CD14-positive monocyte (primary cell): ENCODE data around the gene BCO1. TPM values are rescaled to one million over a fixed set of nuclear protein-coding genes. Genes with fewer than 3 reads are reported as not detected.

Experiments used
- DNase-seq, 3 donors: peaks; one replicate each; pipeline ENCODE4 v3.0.0-alpha.2; 2011 to 2022
- H2AFZ ChIP-seq: 2 replicates; pipeline ENCODE4 v1.6.0; 2012; ENCODE audit warnings: mild to moderate bottlenecking, low read depth, low read length, inconsistent platforms; ENCODE audit not compliant: insufficient read depth, poor library complexity, severe bottlenecking
- H3K27ac ChIP-seq, 2 donors: 1 replicate in 1 of 2; 2 replicates in 1 of 2; pipeline ENCODE4 v1.5.1; 2012 to 2013; ENCODE audit warnings: low read length in 2 of 2, control low read depth in 1 of 2, inconsistent platforms in 1 of 2, low read depth in 1 of 2, mild to moderate bottlenecking in 1 of 2
- H3K27me3 ChIP-seq, 2 donors: one replicate each; pipeline versions ENCODE4 v1.6.0 to v1.6.1; 2011 to 2013; ENCODE audit warnings: low read length in 2 of 2; ENCODE audit not compliant: control insufficient read depth in 2 of 2, insufficient read depth in 2 of 2
- H3K36me3 ChIP-seq, 2 donors: replicated peaks in 1 of 2; 1 replicate in 1 of 2; 2 replicates in 1 of 2; pipeline versions ENCODE4 v1.5.1 to v1.6.1; 2012 to 2013; ENCODE audit warnings: low read length in 2 of 2, control low read depth in 1 of 2, inconsistent platforms in 1 of 2, mild to moderate bottlenecking in 1 of 2; ENCODE audit not compliant: insufficient read depth in 2 of 2, control insufficient read depth in 1 of 2
- H3K4me1 ChIP-seq, 2 donors: 1 replicate in 1 of 2; 2 replicates in 1 of 2; pipeline versions ENCODE4 v1.5.1 to v1.6.1; 2012 to 2013; ENCODE audit warnings: low read length in 2 of 2, control low read depth in 1 of 2, inconsistent platforms in 1 of 2, mild to moderate bottlenecking in 1 of 2, moderate library complexity in 1 of 2; ENCODE audit not compliant: insufficient read depth in 2 of 2, control insufficient read depth in 1 of 2
- H3K4me2 ChIP-seq: replicated peaks from 2 replicates; pipeline ENCODE3; 2012; ENCODE audit warnings: low read length, moderate library complexity, mild to moderate bottlenecking; ENCODE audit not compliant: poor library complexity, severe bottlenecking; ENCODE audit errors: extremely low read depth
- H3K4me3 ChIP-seq, 3 experiments: fragments of 200-600 bp in 1 of 3; sonication (generic) in 1 of 3; replicated peaks in 1 of 3; 1 replicate in 2 of 3; 2 replicates in 1 of 3; pipeline ENCODE4 v1.5.1; 2011 to 2013; ENCODE audit warnings: low read length in 3 of 3, mild to moderate bottlenecking in 3 of 3, control low read depth in 2 of 3, low read depth in 2 of 3, inconsistent platforms in 1 of 3, moderate library complexity in 1 of 3
- H3K79me2 ChIP-seq: 2 replicates; pipeline ENCODE4 v1.6.0; 2012; ENCODE audit warnings: mild to moderate bottlenecking, control low read depth, inconsistent platforms, low read length, moderate library complexity; ENCODE audit not compliant: insufficient read depth
- H3K9ac ChIP-seq: 2 replicates; pipeline ENCODE4 v1.6.0; 2017; ENCODE audit warnings: low read length, mild to moderate bottlenecking; ENCODE audit not compliant: insufficient read depth, poor library complexity, severe bottlenecking
- H3K9me3 ChIP-seq, 2 donors: replicated peaks in 1 of 2; 1 replicate in 1 of 2; 2 replicates in 1 of 2; pipeline versions ENCODE4 v1.5.1 to v1.6.1; 2012 to 2013; ENCODE audit warnings: low read length in 2 of 2, control low read depth in 1 of 2; ENCODE audit not compliant: control insufficient read depth in 1 of 2, insufficient read depth in 1 of 2
- H4K20me1 ChIP-seq: 2 replicates; pipeline ENCODE4 v1.6.0; 2012; ENCODE audit warnings: mild to moderate bottlenecking, low read length, control low read depth, moderate library complexity; ENCODE audit not compliant: insufficient read depth
- H3K27ac Mint-ChIP-seq, 7 donors: one replicate each; pipeline ENCODE4 v1.8.0; 2020; ENCODE audit warnings: mild to moderate bottlenecking in 7 of 7, mixed read lengths in 7 of 7, moderate library complexity in 6 of 7, inconsistent platforms in 2 of 7
- H3K27me3 Mint-ChIP-seq, 3 donors: one replicate each; pipeline ENCODE4 v1.8.0; 2021 to 2022; ENCODE audit warnings: low read depth in 3 of 3, mild to moderate bottlenecking in 3 of 3, mixed read lengths in 3 of 3, moderate library complexity in 3 of 3, inconsistent platforms in 1 of 3
- H3K36me3 Mint-ChIP-seq, 2 donors: one replicate each; pipeline ENCODE4 v1.8.0; 2020; ENCODE audit warnings: mixed read lengths in 2 of 2, inconsistent platforms in 1 of 2, mild to moderate bottlenecking in 1 of 2
- H3K4me1 Mint-ChIP-seq: one replicate; pipeline ENCODE4 v1.8.0; 2020; ENCODE audit warnings: mild to moderate bottlenecking, mixed read lengths
- H3K4me3 Mint-ChIP-seq, 2 donors: one replicate each; pipeline ENCODE4 v1.8.0; 2020; ENCODE audit warnings: mild to moderate bottlenecking in 2 of 2, mixed read lengths in 2 of 2, moderate library complexity in 1 of 2
- H3K9me3 Mint-ChIP-seq, 7 donors: one replicate each; pipeline ENCODE4 v1.8.0; 2020 to 2022; ENCODE audit warnings: mixed read lengths in 7 of 7, mild to moderate bottlenecking in 6 of 7, moderate library complexity in 6 of 7, inconsistent platforms in 2 of 7
- CTCF ChIP-seq: fragments of 200-600 bp; IDR thresholded peaks from one replicate; pipeline ENCODE4 v1.8.0; 2022; ENCODE audit warnings: antibody characterized with exemption, mild to moderate bottlenecking
- WGBS: methylation state at CpG from one replicate; pipeline ENCODE4 v1.1.5; 2013; ENCODE audit warnings: missing lambda C conversion rate; ENCODE audit not compliant: insufficient coverage; 5-methylcytosine and 5-hydroxymethylcytosine counted together
- intact Hi-C, 2 donors: fragments of 100-400 bp; cut with micrococcal nuclease; formaldehyde crosslinking; loops; one replicate each; pipeline versions ENCODE4 v1.15.0 to v1.15.1; 2023
- polyA plus RNA-seq, 3 donors: library from polyadenylated mRNA; depleted of rRNA in 1 of 3; unstranded in 2 of 3; stranded (reverse) in 1 of 3; fragments of 300-500 nt in 2 of 3; fragments of >200 nt in 1 of 3; fragmentation: Illumina TruSeq in 2 of 3; gene quantifications; 1 replicate in 2 of 3; 2 replicates in 1 of 3; pipeline ENCODE4 v1.2.3, GENCODE V29; 2012 to 2021

BCO1 gene
- polyA plus RNA-seq, 3 donors: not detected

DNA sequence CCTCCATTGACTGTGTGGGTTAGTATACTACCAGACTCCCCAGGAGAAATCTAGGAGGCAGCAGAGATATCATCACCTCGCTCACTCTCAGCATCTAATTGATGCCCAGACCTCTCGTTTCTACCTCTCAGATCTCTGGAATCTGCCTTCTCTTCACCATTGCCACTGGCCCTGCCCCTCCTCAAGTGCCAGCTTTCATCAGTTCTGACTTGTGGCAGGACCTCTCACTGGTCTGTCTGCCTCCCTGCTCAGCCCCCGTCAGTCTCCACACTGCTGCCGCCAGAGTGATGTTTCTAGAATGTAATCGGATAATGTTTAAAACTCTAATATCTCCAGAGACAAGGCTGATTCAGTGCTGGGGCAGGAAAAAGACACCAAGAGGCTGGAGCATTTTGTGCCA lies 91.5 kb downstream of the BCO1 start:
- WGBS: 62% methylated on average over 3 of the region's 5 CpGs
- no peaks in the 10 kb centered on the region for H3K4me1 Mint-ChIP-seq
- DNase-seq: no peak
- no peaks in the 10 kb centered on the region for H3K9me3 Mint-ChIP-seq
- intact Hi-C loops: no loop called here
- no peaks in the 10 kb centered on the region for H3K27me3 Mint-ChIP-seq
- no peak overlapping the region for H3K4me3 Mint-ChIP-seq
- Histone ChIP-seq H3K79me2 (no peaks in the 10 kb centered on the region), H4K20me1 (peaks cover 9% of the 10 kb centered on the region), H3K36me3 (no peaks in the 10 kb centered on the region), H3K27me3 (no peaks in the 10 kb centered on the region), H3K4me2 (no peak overlapping the region), H3K9ac (no peak overlapping the region), H3K27ac (no peak overlapping the region), H3K4me1 (no peaks in the 10 kb centered on the region), H2AFZ (no peak overlapping the region), H3K9me3 (no peaks in the 10 kb centered on the region), H3K4me3 (no peak overlapping the region)
- no peak for TF ChIP-seq CTCF
- peaks cover 0 to 4% of the 10 kb centered on the region in 2 donors for H3K36me3 Mint-ChIP-seq
- H3K27ac Mint-ChIP-seq: no peak overlapping the region

DNA sequence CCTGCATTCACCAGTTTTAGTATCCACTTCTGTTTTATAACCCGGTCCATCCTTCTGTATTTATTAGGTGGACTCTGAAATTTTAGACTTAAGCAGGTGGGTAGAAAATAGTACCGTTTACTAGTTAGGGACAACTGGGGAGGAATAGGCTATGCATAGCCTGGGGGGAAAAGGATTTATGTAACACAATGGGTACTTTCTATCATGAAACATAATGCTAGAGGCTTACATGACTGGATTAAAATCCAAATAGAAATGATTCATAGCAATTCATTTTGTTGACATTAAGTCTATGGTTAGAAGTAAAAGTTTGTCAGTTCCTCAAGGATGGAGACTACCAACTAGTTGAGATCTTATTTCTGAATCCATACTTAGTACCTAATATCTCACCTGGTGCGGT lies 94.9 kb downstream of the BCO1 start:
- Histone ChIP-seq H3K4me3 (no peak overlapping the region), H3K27ac (no peak overlapping the region), H3K27me3 (no peaks in the 10 kb centered on the region), H4K20me1 (peaks cover 5% of the 10 kb centered on the region), H3K79me2 (no peaks in the 10 kb centered on the region), H3K4me2 (no peak overlapping the region), H3K9me3 (no peaks in the 10 kb centered on the region), H3K36me3 (no peaks in the 10 kb centered on the region), H3K9ac (no peak overlapping the region), H3K4me1 (no peaks in the 10 kb centered on the region), H2AFZ (no peak overlapping the region)
- peaks cover 0 to 4% of the 10 kb centered on the region in 2 donors for H3K36me3 Mint-ChIP-seq
- intact Hi-C loops: no loop called here
- TF ChIP-seq CTCF: no peak
- H3K4me3 Mint-ChIP-seq: no peak overlapping the region
- 100% methylated on average over 2 of the region's 3 CpGs for WGBS
- H3K9me3 Mint-ChIP-seq: no peaks in the 10 kb centered on the region
- DNase-seq: no peak
- no peaks in the 10 kb centered on the region for H3K4me1 Mint-ChIP-seq
- no peak overlapping the region for H3K27ac Mint-ChIP-seq
- no peaks in the 10 kb centered on the region for H3K27me3 Mint-ChIP-seq
